ENCODE results near the gene ARHGEF18.
"Not testable (repeated sequence)": the region's sequence is repeated elsewhere in the genome, so short reads cannot be mapped to it uniquely, and the experiment has no call there.

Gene ARHGEF18

GRCh38 chr19:7348587-7349230 lies at the start of gene ARHGEF18:
Gene ARHGEF18 (plus strand): TSS chr19:7348937. CDS start chr19:7362891, 13,954 bp downstream.
- peak in 1 of 2 donors; percentile 13 for DNase-seq (ENCODE audit: extremely low read depth in 1 of 2, low read depth in 1 of 2)

- DNase-seq (ENCODE audit: extremely low read depth in 1 of 2, low read depth in 1 of 2), result no peak
Observed at GRCh38 chr19:7301525-7301924, 47.2 kb upstream of the ARHGEF18 start.

- DNase-seq (ENCODE audit: extremely low read depth in 1 of 2, low read depth in 1 of 2), result no peak
Observed at GRCh38 chr19:7303470-7303869, 45.3 kb upstream of the ARHGEF18 start.

DNA sequence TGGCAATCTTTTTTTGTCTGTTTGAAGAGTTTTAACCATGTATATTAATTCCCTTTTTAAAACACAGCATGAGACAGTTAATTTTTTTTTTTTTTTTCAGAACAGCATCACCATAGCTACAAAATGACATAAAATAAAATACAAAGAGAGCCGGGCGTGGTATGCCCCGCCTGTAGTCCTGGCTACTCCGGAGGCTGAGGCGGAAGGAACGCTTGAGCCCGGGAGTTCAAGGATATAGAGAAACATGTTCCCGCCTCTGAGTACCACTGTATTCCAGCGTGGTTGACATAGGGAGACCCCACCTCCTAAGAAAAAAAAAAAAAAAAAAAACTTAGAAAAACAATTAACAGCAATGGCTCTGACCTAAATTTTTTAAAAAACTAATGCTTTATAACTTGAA lies 44.5 kb upstream of the ARHGEF18 start:
- DNase-seq (ENCODE audit: extremely low read depth in 1 of 2, low read depth in 1 of 2), result no peak

- no peak for DNase-seq (ENCODE audit: extremely low read depth in 1 of 2, low read depth in 1 of 2)
Observed at GRCh38 chr19:7307590-7308218, 41.0 kb upstream of the ARHGEF18 start.

- DNase-seq (ENCODE audit: extremely low read depth in 1 of 2, low read depth in 1 of 2), result not testable (repeated sequence)
Observed at GRCh38 chr19:7308327-7308726, 40.4 kb upstream of the ARHGEF18 start.

GRCh38 chr19:7311911-7312310 lies 36.8 kb upstream of the ARHGEF18 start:
- DNase-seq (ENCODE audit: extremely low read depth in 1 of 2, low read depth in 1 of 2), result no peak

DNA sequence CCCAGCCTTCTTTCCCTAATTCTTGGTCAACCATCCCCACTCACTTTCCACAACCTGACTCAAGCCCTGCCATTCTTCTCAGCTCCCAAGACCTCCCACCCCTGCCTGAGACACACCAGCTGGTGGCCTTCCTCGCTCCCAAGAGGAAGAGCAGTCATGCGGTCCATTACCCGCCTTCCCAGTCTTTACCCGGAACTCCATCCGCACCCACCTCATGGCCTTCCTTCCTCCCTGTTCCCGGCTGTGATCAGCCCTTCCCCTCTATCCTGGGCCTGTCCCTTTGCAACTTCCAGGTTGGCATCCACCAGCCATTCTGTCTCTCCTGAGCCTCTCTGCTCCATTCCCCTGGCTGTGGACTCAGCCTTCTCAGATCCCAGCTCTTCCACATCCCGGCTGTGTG lies 35.9 kb upstream of the ARHGEF18 start:
- DNase-seq (ENCODE audit: extremely low read depth in 1 of 2, low read depth in 1 of 2), result no peak

GRCh38 chr19:7318176-7318575 lies 30.6 kb upstream of the ARHGEF18 start:
- no peak for DNase-seq (ENCODE audit: extremely low read depth in 1 of 2, low read depth in 1 of 2)

DNA sequence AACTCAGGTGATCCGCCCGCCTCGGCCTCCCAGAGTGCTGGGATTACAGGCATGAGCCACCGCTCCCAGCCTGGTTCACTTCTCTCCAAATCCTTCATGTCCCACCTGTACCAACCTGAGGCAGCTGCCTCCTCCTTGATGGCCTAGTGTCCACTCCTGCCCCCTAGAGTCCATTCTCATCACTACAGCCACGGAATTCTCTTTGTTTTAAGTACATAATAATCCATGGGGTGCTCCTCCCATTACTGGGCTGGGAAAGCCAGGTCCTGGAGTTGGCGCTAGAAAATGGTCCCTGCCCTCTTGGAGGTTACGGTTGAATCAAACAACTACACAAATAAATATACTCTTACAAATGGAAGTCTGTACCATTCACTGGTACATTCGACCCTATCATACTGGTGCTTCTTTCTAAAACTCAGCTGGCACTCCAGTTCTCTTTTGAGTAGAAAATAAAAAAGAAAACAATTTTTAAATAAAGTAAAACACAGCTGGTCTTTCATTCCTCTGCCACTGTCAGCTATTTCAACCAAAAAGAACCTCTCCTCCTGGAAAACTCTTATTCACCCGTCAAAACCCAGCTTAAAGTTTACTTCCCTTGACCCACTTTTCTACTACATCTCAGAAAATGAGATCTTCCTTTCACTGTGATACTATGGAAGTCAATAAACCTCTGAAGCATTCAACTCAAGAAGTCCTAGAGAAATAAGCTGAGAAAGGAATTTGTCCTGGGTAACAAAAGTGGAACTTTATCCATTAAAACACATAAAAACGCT lies 22.4 kb upstream of the ARHGEF18 start:
- DNase-seq (ENCODE audit: extremely low read depth in 1 of 2, low read depth in 1 of 2), result no peak

DNA sequence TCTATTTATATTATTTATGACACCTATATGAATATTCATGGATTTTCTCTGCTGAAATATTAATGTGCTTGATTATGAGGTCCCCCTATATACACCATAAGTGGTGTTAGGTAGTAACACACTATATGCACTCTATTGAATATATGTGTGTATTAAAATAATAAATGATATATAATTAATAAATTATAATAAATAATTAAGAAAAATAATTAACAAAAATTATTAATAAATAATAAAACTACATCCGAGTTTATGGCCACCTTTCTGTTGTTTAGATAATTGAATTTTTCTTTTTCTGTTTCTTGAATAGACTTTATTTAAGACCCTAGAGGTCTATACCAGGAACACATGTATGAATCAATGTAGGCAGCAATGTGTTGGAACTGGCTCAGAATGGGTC lies 20.9 kb upstream of the ARHGEF18 start:
- no peak for DNase-seq (ENCODE audit: extremely low read depth in 1 of 2, low read depth in 1 of 2)

- DNase-seq (ENCODE audit: extremely low read depth in 1 of 2, low read depth in 1 of 2), result no peak
Observed at GRCh38 chr19:7328647-7329046, 20.1 kb upstream of the ARHGEF18 start.

- no peak for DNase-seq (ENCODE audit: extremely low read depth in 1 of 2, low read depth in 1 of 2)
Observed at GRCh38 chr19:7331446-7331845, 17.3 kb upstream of the ARHGEF18 start.

- no peak for DNase-seq (ENCODE audit: extremely low read depth in 1 of 2, low read depth in 1 of 2)
Observed at GRCh38 chr19:7333198-7334118, 15.3 kb upstream of the ARHGEF18 start.

DNA sequence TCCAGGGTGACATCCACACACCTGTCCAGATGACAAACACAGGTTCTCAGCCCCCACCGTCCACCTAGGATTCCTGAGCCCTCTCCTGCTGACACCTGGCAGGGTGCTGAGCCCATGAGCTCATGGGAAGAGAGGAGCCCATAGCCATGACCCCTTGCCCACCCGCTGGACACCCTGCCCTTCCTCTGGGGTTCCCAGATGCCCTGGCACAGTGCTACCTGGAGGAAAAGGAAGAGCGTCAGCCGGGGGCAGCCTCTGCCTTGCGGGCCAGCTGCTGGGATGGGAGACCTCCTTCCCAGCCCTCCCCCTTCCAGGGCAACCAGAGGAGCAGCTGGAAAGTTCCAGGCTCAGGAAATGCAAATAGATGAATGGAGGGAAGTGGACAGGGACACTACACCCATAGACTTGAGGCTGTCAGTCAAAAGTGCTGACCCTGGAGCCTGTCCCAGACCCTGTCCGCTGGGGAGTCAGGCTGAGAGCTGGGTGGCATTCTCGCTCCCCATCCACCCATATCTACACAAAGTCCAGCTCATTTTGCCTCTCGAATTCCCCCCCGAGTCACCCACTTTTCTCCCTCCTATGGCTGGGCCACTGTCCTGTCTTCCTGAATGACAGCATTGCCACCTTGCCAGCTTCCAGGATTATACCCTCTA lies 12.3 kb upstream of the ARHGEF18 start:
- no peak for DNase-seq (ENCODE audit: extremely low read depth in 1 of 2, low read depth in 1 of 2)

DNA sequence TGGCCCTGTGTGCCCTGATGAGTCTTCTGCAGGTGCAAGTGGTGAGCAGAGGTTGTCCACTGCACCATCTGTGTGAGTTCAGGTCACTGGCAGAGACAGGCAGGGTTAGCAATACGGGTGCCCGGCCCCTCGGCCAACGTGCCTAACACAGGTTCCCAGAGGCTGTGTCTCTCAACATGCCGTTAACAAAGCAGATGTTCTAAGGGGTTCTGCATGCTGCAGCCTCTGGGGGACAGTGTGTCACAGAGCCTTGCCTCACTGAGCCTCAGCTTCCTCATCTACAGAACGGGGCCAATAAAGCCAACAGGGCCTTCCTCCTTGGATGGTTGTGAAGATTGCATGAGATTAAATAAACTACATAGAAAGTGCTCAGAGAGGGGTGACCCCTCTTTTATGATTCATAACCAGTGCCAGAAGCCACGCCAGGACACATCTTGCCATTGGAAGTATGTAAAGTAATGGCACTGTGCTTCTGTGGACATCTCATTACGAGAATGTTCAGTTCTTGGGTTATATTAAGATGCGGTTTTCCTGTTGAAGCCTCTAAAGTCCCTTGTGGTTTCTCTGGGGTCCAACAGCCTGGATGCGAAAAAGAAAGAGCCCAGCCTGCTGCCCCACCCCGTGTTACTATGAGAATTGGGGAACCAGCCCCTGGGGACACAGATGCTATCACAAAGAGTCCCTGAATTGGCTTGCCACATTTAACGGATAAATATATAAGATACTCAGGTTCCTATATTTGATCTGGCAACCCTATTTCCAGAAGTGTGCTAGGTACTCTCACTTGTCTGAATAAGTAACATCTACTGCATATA lies 11.2 kb upstream of the ARHGEF18 start:
- DNase-seq (ENCODE audit: extremely low read depth in 1 of 2, low read depth in 1 of 2), result no peak

DNA sequence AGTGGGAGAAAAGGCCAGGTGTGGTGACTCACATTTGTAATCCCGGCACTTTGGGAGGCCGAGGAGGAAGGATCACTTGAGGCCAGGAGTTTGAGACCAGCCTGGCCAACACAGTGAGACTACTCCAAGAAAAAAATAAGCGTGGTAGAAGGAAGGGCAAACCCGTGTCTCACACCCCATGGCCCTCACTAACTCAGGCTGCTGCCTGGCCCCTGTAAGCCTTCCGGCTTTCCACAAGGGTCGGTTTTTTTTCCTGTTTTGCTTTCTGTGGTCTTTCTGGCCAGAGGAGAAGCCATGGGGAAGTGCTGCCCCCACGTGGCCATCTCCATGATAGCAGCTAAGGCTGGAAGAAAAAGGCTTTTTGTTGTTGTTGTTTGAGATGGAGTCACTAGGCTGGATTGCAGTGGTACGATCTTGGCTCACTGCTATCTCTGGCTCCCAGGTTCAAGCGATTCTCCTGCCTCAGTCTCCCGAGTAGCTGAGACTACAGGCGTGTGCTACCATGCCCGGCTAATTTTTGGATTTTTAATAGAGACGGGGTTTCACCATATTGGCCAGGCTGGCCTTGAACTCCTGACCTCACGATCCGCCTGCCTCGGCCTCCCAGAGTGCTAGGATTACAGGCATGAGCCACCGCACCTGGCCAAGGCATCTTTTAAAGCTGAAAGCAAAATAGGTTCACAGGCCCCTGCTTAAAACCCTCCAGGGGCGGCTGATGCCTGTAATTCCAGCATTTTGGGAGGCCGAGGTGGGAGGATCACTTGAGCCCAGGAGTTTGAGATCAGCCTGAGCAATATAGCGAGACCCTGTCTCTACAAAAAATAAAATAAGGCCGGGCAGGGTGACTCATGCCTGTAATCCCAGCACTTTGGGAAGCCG lies 7.5 kb upstream of the ARHGEF18 start:
- peak in 1 of 2 donors; percentile 63 for DNase-seq (ENCODE audit: extremely low read depth in 1 of 2, low read depth in 1 of 2)

GRCh38 chr19:7342143-7342542 lies 6.6 kb upstream of the ARHGEF18 start:
- no peak for DNase-seq (ENCODE audit: extremely low read depth in 1 of 2, low read depth in 1 of 2)
